Activated T-cell treated with anti-CD3 and anti-CD28 coated beads for 48 hours (primary cell): Measurements from ENCODE around the gene SYTL3.
"Not testable (repeated sequence)": the region's sequence is repeated elsewhere in the genome, so short reads cannot be mapped to it uniquely, and the experiment has no call there.

Experiments
- DNase-seq: peaks from one replicate; pipeline ENCODE4 v3.0.0-alpha.2; 2020; ENCODE audit warnings: low read depth

SYTL3 gene

GRCh38 chr6:158663625-158664165 lies 13.8 kb downstream of the SYTL3 start:
- DNase-seq: no peak

- DNase-seq: no peak
Observed at GRCh38 chr6:158665332-158665731, 15.5 kb downstream of the SYTL3 start.

DNA sequence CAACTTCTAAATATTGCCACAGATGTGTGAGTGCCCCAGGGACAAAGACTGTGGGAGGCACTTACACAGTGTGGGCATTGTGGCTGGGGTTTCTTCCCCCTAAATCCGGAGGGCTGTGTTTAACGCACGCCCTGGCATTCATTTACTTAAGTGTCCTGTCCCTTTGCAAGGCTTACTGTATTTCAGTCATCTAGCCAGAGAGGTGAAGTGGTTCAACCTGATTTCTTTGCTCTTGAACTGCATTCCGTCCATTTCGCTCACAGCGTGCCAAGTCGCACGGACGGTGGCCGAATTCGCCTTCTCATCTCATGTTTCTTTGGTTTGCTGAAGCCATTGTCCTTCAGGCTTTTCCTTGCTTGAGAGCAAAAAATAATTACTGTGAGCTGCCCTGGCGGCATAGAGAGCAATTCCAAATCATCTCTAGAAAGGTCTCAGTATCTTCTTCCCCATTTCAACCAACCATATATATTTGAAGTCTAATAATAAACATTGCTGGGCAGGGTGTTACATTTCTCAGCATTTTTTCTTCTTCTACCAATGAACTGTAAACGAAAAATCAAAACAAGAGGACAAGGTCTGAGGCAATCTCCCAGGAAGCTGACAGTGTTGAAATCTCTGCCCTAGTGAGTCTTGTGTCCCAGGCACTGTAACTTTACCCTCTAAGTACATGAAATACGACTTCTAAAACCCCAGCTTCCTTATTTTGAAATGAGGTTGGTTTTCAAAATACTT lies 16.9 kb downstream of the SYTL3 start:
- no peak for DNase-seq

- DNase-seq: no peak
Observed at GRCh38 chr6:158667360-158667981, 17.6 kb downstream of the SYTL3 start.

DNA sequence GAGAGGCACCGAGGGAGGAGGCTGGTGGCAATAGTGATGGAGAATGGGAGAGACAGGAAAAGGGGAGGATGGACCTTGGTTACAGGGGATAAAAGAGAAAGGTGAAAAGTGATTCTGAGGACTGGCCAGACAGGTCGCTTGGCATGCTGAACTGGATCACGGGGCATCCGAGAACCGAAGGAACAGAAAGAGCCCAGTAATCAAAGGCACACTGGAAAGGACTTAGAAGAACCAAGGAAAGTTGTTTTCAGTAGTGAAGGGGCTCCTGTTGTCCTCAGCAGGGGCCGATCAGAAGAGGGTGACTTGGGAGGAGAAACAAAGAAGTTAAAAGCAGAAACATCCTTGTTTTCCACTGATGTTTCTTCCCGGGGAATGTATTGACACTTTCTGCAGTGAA lies 18.9 kb downstream of the SYTL3 start:
- DNase-seq: no peak

DNA sequence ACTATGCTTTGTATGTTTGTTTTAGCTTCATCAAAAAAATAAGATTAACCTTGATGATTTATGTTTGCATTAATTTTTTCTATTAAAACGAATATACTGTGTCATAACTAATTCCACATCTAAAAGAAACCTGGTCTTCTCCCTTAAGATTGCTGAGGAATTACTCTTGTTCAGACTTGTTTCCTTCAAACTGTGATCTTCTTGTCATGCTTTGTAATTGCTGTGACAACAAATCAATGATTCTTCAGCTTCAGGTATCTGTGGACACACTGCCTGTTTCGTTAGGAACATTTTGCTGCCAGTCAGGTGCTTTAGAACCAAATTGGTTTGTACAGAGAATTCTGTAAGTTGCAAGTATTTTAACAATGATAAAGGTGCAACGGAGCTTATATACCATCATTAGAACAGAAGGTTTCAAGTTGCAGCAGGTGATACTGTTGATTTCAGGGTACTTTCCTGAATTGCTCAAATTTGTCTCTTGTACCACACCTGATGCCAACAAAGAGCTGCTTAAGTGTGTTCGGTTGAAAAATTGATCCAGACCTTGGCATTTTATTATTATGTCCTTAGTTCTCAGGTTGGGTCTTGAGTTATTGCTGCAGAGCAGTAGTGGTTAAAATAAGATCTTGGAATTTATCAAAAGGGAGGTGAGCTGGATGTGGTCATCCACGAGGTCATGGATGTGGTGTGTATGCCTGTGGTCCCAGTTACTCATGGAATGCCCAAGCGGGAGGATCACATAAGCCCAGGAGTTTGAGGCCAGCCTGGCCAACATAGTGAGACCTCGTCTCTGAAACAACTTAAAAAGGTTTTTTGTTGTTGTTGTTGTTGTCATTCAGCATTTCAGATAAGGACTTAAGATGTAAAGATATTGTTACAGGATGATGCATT lies 19.5 kb downstream of the SYTL3 start:
- no peak for DNase-seq

GRCh38 chr6:158672119-158672518 lies 22.3 kb downstream of the SYTL3 start:
- not testable (repeated sequence) for DNase-seq

DNA sequence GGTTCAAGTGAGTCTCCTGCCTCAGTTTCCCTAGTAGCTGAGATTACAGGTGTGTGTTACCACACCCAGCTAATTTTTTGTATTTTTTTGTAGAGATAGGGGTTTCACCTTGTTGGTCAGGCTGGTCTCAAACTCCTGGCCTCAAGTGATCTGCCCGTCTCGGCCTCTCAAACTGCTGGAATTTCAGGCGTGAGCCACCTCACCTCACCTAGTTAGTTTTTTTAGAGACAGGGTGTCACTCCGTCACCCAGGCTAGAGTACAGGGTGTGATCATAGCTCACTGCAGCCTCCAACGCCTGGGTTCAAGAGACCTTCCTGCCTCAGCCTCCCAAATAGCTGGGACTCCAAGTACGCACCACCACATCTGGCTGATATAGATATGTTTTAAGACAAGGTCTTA lies 22.9 kb downstream of the SYTL3 start:
- DNase-seq: no peak

- DNase-seq: no peak
Observed at GRCh38 chr6:158674342-158675131, 24.7 kb downstream of the SYTL3 start.

DNA sequence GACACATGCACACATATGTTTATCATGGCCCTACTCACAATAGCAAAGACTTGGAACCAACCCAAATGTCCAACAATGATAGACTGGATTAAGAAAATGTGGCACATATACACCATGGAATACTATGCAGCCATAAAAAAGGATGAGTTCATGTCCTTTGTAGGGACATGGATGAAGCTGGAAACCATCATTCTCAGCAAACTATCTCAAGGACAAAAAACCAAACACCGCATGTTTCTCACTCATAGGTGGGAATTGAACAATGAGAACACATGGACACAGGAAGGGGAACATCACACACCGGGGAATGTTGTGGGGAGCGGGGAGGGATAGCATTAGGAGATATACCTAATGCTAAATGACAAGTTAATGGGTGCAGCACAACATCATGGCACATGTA lies 27.2 kb downstream of the SYTL3 start:
- DNase-seq: not testable (repeated sequence)

DNA sequence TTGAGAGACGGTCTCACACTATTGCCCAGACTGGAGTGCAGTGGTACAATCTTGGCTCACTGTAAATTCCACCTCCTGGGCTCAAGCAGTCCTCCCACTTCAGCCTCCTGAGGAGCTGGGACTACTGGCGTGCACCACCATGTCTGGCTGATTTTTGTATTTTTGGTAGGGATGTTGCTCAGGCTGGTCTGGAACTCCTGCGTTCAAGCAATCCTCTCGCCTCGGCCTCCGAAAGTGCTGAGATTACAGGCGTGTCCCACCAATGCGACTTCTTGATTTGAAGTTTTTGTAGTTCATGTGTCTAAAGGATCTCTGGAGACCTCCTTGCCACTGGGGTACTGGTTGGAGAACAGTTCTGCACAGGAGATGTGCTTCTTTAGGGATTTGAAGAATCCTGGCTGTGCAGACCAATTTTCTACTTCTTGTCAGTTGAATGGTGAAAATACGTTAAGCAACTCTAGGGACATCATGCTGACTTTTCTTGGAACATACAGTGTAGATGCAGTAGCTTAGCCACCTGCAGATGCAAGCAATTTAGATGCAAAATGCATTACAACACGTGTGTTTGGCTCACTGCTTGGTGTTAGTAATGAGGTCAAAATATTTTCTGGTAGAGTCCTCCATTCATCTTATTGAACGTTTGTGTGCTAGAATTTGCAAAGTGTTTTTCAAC lies 28.2 kb downstream of the SYTL3 start:
- no peak for DNase-seq

DNA sequence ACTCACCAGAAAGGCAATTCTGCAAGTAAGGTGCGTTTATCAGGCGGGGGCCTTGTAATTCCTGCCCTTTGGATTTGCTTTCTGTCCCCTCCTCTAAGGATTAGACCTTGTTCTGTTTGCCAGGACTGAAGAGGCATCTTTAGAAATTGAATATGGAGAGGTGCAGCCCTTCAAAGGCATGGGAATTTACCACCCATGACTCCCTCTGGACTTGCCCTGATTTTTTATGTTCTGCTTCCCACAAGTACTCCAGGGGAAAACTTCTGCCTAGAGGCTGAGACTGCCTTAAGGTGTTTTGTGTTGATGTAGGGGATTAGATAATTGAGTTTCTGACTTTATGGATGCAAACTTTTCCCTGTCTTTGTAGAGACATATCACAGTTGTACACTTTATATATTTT lies 30.2 kb downstream of the SYTL3 start:
- no peak for DNase-seq

DNA sequence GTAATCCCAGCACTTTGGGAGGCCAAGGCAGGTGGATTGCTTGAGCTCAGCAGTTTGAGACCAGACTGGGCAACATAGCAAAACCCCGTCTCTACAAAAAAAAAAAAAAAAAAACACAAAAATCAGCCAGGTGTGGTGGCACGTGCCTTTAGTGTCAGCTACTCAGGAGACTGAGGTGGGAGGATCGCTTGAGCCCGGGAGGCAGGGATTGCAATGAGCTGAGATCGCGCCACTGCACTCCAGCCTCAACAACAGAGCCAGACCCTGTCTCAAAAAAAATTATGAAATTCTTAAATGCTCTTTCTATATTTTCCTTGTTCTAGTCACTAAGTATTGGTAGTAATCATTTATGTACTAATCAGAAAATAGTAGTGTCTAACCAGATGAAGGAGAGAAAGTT lies 30.6 kb downstream of the SYTL3 start:
- no peak for DNase-seq

DNA sequence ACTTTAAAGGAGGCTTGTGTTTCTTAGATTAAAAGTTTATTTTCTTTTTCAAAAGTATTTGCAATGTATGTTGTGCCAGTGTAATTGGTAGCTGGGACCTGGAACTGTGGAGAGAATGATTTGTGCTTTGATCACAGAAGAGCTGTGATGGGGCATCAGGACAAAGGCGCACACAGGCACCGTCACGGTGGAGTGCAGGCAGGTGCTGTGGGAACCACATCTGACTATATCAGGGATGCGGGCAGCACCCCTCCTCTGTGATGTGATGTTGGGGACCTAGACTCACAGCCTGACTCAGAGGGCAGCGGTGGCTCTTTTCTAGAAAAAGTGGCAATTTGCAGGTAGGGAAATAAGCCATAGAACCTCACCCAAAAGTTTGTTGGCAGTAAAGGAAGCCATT lies 34.5 kb downstream of the SYTL3 start:
- DNase-seq: no peak

DNA sequence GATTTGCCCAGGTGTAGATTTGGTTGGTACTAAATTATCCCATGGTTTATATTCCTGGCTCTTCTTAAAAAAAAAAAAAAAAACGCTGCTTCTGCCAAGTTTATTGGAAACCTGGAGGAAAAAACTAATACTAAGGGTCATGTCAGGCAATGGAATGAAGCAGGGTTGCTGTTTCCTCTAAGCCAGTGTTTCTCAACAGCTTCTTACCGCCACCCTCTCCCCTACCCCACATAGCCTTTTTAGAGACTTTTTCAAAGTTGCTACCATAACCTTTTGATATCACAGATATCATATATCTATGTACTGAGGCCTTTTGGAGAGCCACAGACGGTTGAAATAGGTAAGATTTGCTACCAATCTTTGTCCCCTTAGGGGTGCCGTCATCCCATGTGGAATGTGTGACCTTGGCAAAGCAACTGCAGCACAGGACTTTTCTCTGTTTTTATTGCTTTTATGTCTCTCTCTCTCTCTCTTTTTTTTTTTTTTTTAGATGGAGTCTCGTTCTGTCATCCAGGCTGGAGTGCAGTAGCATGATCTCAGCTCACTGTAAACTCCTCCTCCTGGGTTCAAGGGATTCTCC lies 35.0 kb downstream of the SYTL3 start:
- no peak for DNase-seq

DNA sequence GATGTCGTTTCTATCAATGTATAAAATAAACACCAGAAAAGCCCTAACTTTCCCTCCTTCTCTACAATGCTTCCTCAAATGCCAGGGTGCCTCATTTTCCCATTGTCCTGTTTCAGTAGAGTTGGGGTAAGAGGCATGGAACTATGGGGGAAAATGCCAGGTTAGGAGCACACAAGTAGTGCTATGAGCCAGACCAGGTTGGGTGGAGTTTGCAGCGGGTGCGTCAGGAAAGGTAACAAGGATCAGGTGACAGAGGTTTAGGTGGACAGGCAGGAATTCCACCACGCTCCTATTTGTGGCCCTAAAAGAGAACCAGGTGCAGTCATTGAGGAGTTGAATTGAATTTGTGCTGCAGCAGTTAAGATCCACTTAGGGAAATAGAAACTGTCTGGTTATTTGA lies 36.5 kb downstream of the SYTL3 start:
- no peak for DNase-seq

DNA sequence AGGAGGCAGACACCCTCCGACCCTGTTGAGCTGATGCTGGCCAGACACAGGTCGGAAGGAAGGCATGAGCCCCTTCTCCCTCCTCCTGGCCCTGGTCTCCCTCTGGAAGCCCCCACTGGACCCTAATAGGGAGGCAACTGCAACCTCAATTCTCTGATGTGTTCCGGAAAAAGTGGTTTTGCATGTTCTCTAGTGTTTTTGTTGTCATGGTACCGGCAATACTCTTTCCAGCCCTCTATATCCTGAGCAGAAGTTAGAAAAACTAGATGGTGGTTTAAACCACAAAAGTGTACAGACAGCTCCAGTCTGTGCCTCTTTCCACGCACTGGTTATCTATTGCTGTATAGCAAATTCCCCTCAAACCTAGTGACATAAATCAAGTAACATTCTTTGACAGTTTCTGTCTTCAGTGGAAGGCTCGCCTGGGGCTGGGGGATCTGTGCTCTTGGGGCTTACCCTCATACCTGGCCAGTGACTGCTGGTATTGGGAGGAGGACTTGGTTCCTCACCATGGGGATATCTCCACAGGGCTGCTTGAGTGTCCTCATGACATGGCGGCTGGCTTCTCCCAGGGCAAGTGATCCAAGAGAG lies 37.0 kb downstream of the SYTL3 start:
- DNase-seq: no peak

DNA sequence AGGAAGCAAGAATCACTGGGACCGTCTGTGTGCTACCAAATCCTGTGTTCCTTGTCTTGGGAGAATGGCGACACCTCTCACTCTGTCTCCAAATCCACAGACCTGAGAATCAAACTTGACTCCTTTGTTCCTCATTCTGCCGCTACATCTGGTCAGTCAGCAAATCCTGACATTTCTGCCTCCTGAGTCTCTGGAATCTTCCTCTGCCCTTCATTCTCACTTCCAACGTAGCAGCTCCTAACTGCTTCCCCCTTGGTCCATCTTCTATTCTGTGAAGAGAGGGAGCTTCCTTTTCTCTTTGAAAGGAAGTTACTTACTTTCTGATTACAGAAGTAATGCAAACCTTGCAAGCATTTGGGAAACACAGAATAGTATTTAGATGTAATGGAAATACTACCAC lies 37.7 kb downstream of the SYTL3 start:
- no peak for DNase-seq

- DNase-seq: no peak
Observed at GRCh38 chr6:158688860-158689259, 39.0 kb downstream of the SYTL3 start.

GRCh38 chr6:158694913-158695312 lies 45.1 kb downstream of the SYTL3 start:
- DNase-seq: no peak

DNA sequence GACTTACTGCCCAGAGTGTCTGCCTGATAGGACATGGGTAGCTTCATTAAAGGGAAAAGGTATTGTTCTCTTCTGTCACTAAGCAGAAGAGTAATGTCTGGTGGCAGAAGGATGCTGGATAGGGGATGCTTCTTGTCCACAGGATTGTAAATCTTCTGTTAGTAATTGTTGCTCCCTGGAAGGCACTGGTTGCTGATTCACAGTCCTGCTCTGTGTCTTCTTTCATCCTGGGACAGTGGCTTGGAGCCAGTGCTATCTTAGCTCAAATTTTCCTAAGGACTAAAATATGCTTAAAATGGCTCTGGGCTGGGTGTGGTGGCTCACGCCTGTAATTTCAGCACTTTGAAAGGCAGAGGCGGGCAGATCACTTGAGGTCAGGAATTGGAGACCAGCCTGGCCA lies 48.0 kb downstream of the SYTL3 start:
- DNase-seq: no peak
